Chondrocyte (in vitro differentiated cells): ENCODE measurements around the gene NDUFAF2. TPM values are rescaled to one million over a fixed set of nuclear protein-coding genes. Genes with fewer than 3 reads are reported as not detected.
A peak's percentile ranks its signal among the peaks of the same experiment; 100 is the strongest.

Experiments
- DNase-seq: peaks from one replicate; pipeline ENCODE4 v3.0.0; 2021; ENCODE audit warnings: mixed read lengths, low spot score
- H3K27ac Mint-ChIP-seq: one replicate; pipeline ENCODE4 v1.8.0; 2021; ENCODE audit warnings: mild to moderate bottlenecking, moderate library complexity, mixed read lengths; ENCODE audit not compliant: unreplicated experiment
- H3K27me3 Mint-ChIP-seq: 2 replicates; pipeline ENCODE4 v1.8.0; 2021; ENCODE audit warnings: low read depth, mixed read lengths
- H3K36me3 Mint-ChIP-seq: 2 replicates; pipeline ENCODE4 v1.8.0; 2021; ENCODE audit warnings: low read depth, mixed read lengths
- H3K4me1 Mint-ChIP-seq: 2 replicates; pipeline ENCODE4 v1.8.0; 2021; ENCODE audit warnings: low read depth, mild to moderate bottlenecking, mixed read lengths
- H3K4me3 Mint-ChIP-seq: one replicate; pipeline ENCODE4 v1.8.0; 2021; ENCODE audit warnings: mild to moderate bottlenecking, moderate library complexity, mixed read lengths; ENCODE audit not compliant: unreplicated experiment
- H3K9me3 Mint-ChIP-seq: 2 replicates; pipeline ENCODE4 v1.8.0; 2021; ENCODE audit warnings: low read depth, mixed read lengths
- CTCF ChIP-seq: fragments of 200-600 bp; sonication (generic); IDR thresholded peaks from 2 replicates; pipeline ENCODE4 v1.5.0; 2021; ENCODE audit warnings: antibody characterized with exemption, mild to moderate bottlenecking, moderate library complexity
- total RNA-seq: library from RNA; stranded (reverse); gene quantifications from 3 replicates; pipeline ENCODE4 v1.2.1, GENCODE V29; 2021

NDUFAF2 gene
- total RNA-seq, 1 donor from 2014 or later = 32.9 TPM

- Mint-ChIP-seq H3K4me1 (no peaks in the 10 kb centered on the region), H3K27me3 (no peaks in the 10 kb centered on the region), H3K4me3 (no peak overlapping the region), H3K9me3 (no peaks in the 10 kb centered on the region), H3K27ac (no peak overlapping the region), H3K36me3 (no peaks in the 10 kb centered on the region)
- DNase-seq = no peak
- TF ChIP-seq CTCF = no peak
Observed at GRCh38 chr5:61120534-61120933, 175.5 kb downstream of the NDUFAF2 start.

GRCh38 chr5:61123145-61123544, 178.1 kb downstream of the NDUFAF2 start:
- Mint-ChIP-seq H3K4me3 (no peak overlapping the region), H3K36me3 (peaks cover 3% of the 10 kb centered on the region), H3K27ac (no peak overlapping the region), H3K9me3 (no peaks in the 10 kb centered on the region), H3K4me1 (no peaks in the 10 kb centered on the region), H3K27me3 (no peaks in the 10 kb centered on the region)
- no peak for DNase-seq
- no peak for TF ChIP-seq CTCF

- Mint-ChIP-seq H3K4me1 (peaks cover 11% of the 10 kb centered on the region), H3K27ac (no peak overlapping the region), H3K27me3 (no peaks in the 10 kb centered on the region), H3K36me3 (peaks cover 4% of the 10 kb centered on the region), H3K4me3 (no peak overlapping the region), H3K9me3 (peaks cover 5% of the 10 kb centered on the region)
- no peak for TF ChIP-seq CTCF
- DNase-seq = no peak
Observed at GRCh38 chr5:61130289-61130688, 185.3 kb downstream of the NDUFAF2 start.

- peaks cover 3% of the 10 kb centered on the region for H3K36me3 Mint-ChIP-seq
- no peak for TF ChIP-seq CTCF
- DNase-seq = no peak
- H3K9me3 Mint-ChIP-seq = peaks cover 5% of the 10 kb centered on the region
- peak overlapping the region; percentile 86 for H3K27ac Mint-ChIP-seq
- peaks cover 11% of the 10 kb centered on the region for H3K4me1 Mint-ChIP-seq
- no peak overlapping the region for H3K4me3 Mint-ChIP-seq
- H3K27me3 Mint-ChIP-seq = no peaks in the 10 kb centered on the region
Observed at GRCh38 chr5:61132559-61132958, 187.6 kb downstream of the NDUFAF2 start.

- H3K4me1 Mint-ChIP-seq = peaks cover under 1% of the 10 kb centered on the region
- no peak for TF ChIP-seq CTCF
- no peaks in the 10 kb centered on the region for H3K9me3 Mint-ChIP-seq
- DNase-seq = no peak
- H3K36me3 Mint-ChIP-seq = peaks cover 1% of the 10 kb centered on the region
- no peak overlapping the region for H3K4me3 Mint-ChIP-seq
- H3K27ac Mint-ChIP-seq = no peak overlapping the region
- H3K27me3 Mint-ChIP-seq = no peaks in the 10 kb centered on the region
Observed at GRCh38 chr5:61137835-61138234, 192.8 kb downstream of the NDUFAF2 start.
